HepG2 (cell line): ENCODE measurements around the gene MTSS2. TPM values are rescaled to one million over a fixed set of nuclear protein-coding genes. Genes with fewer than 3 reads are reported as not detected.

ENCODE experiments used
- ATAD3A ChIP-seq: sonication (generic); formaldehyde crosslinking; IDR thresholded peaks from 2 replicates; pipeline ENCODE4 v1.4.0; 2020; ENCODE audit warnings: missing genetic modification reagents
- KMT2A ChIP-seq: sonication (generic); formaldehyde crosslinking; IDR thresholded peaks from 2 replicates; pipeline ENCODE4 v1.4.0; 2020; ENCODE audit warnings: missing genetic modification reagents
- TAF1 ChIP-seq: sonication (generic); formaldehyde crosslinking; IDR thresholded peaks from 2 replicates; pipeline ENCODE4 v1.4.0; 2020; ENCODE audit warnings: missing genetic modification reagents
- polyA plus RNA-seq, 8 experiments: library from polyadenylated mRNA; depleted of rRNA in 3 of 8; stranded (reverse) in 7 of 8; unstranded in 1 of 8; fragments of >200 nt; fragmentation: Illumina TruSeq in 4 of 8; extraction: Trizol in 4 of 8; gene quantifications; 2 replicates each; pipeline versions ENCODE4 v1.2.1 to v1.2.3, GENCODE V29; 2011 to 2016; ENCODE audit warnings: low read depth in 4 of 8, missing spikeins in 1 of 8, mixed read lengths in 1 of 8; ENCODE audit not compliant: insufficient read depth in 1 of 8
- total RNA-seq, 5 experiments: library from RNA; depleted of rRNA; stranded (reverse); fragments of >200 nt; fragmentation: Illumina TruSeq; extraction: Trizol; gene quantifications; 2 replicates each; pipeline ENCODE4 v1.2.3, GENCODE V29; 2016; ENCODE audit warnings: low read depth in 1 of 5
- TF ChIP-seq, protein P1 (sequence below), 2 experiments: fragments of 450-650 bp in 1 of 2; sonication (generic) in 1 of 2; formaldehyde crosslinking in 1 of 2; IDR thresholded peaks; 2 replicates each; pipeline versions ENCODE4 v1.6.1 to v1.8.0; 2016 to 2022; ENCODE audit warnings: antibody characterized with exemption in 1 of 2, mild to moderate bottlenecking in 1 of 2, missing genetic modification reagents in 1 of 2
- TF ChIP-seq, protein P2 (sequence below): sonication (generic); formaldehyde crosslinking; IDR thresholded peaks from 2 replicates; pipeline ENCODE4 v1.9.0; 2021; ENCODE audit warnings: missing genetic modification reagents, borderline replicate concordance
- TF ChIP-seq, protein P3 (sequence below): sonication (generic); formaldehyde crosslinking; IDR thresholded peaks from 2 replicates; pipeline ENCODE4 v1.4.0; 2020; ENCODE audit warnings: mild to moderate bottlenecking, missing genetic modification reagents
- TF ChIP-seq, protein P4 (sequence below): sonication (generic); formaldehyde crosslinking; IDR thresholded peaks from 2 replicates; pipeline ENCODE4 v1.5.0; 2020; ENCODE audit warnings: missing genetic modification reagents
- TF ChIP-seq, protein P5 (sequence below): sonication (generic); formaldehyde crosslinking; IDR thresholded peaks from 2 replicates; pipeline ENCODE4 v1.5.1; 2020; ENCODE audit warnings: mild to moderate bottlenecking, moderate library complexity, missing genetic modification reagents

Gene MTSS2
- total and polyA plus RNA-seq, 2 of the 13 experiments (the other 11 are each of a cell fraction or from before 2014, with no cell fraction given), result 132 to 242 TPM

DNA sequence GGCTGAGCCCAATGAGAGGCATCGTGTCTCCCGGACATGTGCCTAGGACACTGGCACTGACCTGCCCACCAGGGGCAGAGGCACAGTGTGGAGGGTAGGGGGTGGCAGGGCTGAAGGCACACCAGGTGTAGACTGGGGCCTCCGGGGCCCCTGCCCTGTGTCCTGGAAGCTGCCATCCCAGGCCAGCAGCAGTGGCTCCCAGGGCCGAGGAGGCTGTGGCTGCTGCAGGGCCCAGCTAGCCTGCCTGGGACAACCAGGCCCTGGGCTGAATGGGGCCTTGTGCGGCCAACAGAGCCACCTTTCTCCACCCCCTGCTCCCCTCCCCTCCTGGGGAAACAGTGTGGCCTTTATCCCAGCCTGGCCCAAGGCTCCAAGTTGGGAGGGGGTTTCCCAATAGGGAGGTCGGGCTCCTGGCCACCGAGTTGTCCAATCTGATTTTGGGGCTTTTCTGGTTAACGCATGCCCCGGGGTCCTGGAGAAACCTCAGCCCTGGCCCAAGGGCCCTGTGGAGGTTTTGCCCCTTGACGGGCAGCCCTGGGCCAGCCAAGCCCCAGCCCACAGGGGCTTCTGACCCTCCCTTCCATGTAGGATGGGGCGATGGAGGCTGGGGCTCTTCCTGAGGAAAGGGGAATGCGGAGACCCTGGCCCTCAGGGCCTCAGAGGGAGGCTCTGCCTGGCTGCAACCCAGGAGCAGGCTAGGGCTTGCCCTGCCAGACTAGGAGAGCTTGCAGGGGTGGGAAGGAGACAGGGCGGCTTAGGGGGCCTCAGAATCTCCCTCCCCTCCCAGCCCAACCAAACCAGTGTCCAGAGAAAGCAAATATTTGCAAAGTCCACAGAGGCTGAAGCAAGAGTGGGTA lies 4.2 kb downstream of the MTSS2 start (continued):
- TF ChIP-seq TAF1 (CRISPR knock-in tag) (peak; percentile 58; the same call in 1 of the 2 replicates), KMT2A (CRISPR knock-in tag) (peak; percentile 23; the same call in 1 of the 2 replicates), ATAD3A (CRISPR knock-in tag) (no peak)
- TF ChIP-seq, protein P1, sequence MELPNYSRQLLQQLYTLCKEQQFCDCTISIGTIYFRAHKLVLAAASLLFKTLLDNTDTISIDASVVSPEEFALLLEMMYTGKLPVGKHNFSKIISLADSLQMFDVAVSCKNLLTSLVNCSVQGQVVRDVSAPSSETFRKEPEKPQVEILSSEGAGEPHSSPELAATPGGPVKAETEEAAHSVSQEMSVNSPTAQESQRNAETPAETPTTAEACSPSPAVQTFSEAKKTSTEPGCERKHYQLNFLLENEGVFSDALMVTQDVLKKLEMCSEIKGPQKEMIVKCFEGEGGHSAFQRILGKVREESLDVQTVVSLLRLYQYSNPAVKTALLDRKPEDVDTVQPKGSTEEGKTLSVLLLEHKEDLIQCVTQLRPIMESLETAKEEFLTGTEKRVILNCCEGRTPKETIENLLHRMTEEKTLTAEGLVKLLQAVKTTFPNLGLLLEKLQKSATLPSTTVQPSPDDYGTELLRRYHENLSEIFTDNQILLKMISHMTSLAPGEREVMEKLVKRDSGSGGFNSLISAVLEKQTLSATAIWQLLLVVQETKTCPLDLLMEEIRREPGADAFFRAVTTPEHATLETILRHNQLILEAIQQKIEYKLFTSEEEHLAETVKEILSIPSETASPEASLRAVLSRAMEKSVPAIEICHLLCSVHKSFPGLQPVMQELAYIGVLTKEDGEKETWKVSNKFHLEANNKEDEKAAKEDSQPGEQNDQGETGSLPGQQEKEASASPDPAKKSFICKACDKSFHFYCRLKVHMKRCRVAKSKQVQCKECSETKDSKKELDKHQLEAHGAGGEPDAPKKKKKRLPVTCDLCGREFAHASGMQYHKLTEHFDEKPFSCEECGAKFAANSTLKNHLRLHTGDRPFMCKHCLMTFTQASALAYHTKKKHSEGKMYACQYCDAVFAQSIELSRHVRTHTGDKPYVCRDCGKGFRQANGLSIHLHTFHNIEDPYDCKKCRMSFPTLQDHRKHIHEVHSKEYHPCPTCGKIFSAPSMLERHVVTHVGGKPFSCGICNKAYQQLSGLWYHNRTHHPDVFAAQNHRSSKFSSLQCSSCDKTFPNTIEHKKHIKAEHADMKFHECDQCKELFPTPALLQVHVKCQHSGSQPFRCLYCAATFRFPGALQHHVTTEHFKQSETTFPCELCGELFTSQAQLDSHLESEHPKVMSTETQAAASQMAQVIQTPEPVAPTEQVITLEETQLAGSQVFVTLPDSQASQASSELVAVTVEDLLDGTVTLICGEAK (IDR thresholded peaks at IDR 0.05), result no peak
- TF ChIP-seq, protein P1 (CRISPR knock-in tag; IDR thresholded peaks at IDR 0.05), result no peak
- TF ChIP-seq, protein P2, sequence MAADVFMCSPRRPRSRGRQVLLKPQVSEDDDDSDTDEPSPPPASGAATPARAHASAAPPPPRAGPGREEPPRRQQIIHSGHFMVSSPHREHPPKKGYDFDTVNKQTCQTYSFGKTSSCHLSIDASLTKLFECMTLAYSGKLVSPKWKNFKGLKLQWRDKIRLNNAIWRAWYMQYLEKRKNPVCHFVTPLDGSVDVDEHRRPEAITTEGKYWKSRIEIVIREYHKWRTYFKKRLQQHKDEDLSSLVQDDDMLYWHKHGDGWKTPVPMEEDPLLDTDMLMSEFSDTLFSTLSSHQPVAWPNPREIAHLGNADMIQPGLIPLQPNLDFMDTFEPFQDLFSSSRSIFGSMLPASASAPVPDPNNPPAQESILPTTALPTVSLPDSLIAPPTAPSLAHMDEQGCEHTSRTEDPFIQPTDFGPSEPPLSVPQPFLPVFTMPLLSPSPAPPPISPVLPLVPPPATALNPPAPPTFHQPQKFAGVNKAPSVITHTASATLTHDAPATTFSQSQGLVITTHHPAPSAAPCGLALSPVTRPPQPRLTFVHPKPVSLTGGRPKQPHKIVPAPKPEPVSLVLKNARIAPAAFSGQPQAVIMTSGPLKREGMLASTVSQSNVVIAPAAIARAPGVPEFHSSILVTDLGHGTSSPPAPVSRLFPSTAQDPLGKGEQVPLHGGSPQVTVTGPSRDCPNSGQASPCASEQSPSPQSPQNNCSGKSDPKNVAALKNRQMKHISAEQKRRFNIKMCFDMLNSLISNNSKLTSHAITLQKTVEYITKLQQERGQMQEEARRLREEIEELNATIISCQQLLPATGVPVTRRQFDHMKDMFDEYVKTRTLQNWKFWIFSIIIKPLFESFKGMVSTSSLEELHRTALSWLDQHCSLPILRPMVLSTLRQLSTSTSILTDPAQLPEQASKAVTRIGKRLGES, result no peak; the same call in 1 of the 2 replicates
- TF ChIP-seq, protein P3, sequence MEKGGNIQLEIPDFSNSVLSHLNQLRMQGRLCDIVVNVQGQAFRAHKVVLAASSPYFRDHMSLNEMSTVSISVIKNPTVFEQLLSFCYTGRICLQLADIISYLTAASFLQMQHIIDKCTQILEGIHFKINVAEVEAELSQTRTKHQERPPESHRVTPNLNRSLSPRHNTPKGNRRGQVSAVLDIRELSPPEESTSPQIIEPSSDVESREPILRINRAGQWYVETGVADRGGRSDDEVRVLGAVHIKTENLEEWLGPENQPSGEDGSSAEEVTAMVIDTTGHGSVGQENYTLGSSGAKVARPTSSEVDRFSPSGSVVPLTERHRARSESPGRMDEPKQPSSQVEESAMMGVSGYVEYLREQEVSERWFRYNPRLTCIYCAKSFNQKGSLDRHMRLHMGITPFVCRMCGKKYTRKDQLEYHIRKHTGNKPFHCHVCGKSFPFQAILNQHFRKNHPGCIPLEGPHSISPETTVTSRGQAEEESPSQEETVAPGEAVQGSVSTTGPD, result peak; percentile 64; the same call in 1 of the 2 replicates
- TF ChIP-seq, protein P4, sequence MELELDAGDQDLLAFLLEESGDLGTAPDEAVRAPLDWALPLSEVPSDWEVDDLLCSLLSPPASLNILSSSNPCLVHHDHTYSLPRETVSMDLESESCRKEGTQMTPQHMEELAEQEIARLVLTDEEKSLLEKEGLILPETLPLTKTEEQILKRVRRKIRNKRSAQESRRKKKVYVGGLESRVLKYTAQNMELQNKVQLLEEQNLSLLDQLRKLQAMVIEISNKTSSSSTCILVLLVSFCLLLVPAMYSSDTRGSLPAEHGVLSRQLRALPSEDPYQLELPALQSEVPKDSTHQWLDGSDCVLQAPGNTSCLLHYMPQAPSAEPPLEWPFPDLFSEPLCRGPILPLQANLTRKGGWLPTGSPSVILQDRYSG, result peak; percentile 53; the same call in 1 of the 2 replicates
- TF ChIP-seq, protein P5, sequence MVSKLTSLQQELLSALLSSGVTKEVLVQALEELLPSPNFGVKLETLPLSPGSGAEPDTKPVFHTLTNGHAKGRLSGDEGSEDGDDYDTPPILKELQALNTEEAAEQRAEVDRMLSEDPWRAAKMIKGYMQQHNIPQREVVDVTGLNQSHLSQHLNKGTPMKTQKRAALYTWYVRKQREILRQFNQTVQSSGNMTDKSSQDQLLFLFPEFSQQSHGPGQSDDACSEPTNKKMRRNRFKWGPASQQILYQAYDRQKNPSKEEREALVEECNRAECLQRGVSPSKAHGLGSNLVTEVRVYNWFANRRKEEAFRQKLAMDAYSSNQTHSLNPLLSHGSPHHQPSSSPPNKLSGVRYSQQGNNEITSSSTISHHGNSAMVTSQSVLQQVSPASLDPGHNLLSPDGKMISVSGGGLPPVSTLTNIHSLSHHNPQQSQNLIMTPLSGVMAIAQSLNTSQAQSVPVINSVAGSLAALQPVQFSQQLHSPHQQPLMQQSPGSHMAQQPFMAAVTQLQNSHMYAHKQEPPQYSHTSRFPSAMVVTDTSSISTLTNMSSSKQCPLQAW, result peak; percentile 78
